NCI-H82 treated with DMSO at 0.1 percent for 48 hours (cell line): ENCODE results near the gene CRNKL1.
A peak's percentile ranks its signal among the peaks of the same experiment; 100 is the strongest.
"Not testable (repeated sequence)": the region's sequence is repeated elsewhere in the genome, so short reads cannot be mapped to it uniquely, and the experiment has no call there.

Experiments
- DNase-seq: peaks from one replicate; lab custom pipeline; 2025; ENCODE audit not compliant: unreplicated experiment; lab: John Stamatoyannopoulos, UW

The CRNKL1 gene

GRCh38 chr20:20010639-20011500 is 41.4 kb downstream of the CRNKL1 start:
- no peak for DNase-seq

- DNase-seq = no peak
These were observed 42.4 kb downstream of the CRNKL1 start for GRCh38 chr20:20009784-20010253.

DNA sequence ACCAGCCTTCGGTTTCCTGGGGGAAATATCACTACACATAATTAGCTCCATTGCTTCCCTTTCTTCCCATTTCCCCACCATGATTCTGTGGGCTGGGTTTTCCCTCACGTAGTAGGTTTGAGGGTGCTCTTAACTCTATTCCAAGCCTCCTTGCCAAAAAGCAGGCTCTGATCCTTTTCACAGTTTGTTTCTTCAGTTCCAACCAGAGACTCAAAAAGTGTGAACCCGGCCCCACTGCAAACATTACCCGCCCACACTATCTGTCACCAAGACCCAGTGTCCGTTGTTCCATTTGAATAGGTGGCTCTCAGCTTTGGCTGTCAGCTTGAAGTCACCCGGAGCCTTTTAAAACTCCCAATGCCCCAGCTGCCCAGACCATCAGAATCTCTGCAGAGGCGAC is 46.9 kb downstream of the CRNKL1 start:
- DNase-seq = no peak

GRCh38 chr20:20003955-20004322 is 48.3 kb downstream of the CRNKL1 start:
- DNase-seq = not testable (repeated sequence)

GRCh38 chr20:20003031-20003954 is 49.0 kb downstream of the CRNKL1 start:
- no peak for DNase-seq

DNA sequence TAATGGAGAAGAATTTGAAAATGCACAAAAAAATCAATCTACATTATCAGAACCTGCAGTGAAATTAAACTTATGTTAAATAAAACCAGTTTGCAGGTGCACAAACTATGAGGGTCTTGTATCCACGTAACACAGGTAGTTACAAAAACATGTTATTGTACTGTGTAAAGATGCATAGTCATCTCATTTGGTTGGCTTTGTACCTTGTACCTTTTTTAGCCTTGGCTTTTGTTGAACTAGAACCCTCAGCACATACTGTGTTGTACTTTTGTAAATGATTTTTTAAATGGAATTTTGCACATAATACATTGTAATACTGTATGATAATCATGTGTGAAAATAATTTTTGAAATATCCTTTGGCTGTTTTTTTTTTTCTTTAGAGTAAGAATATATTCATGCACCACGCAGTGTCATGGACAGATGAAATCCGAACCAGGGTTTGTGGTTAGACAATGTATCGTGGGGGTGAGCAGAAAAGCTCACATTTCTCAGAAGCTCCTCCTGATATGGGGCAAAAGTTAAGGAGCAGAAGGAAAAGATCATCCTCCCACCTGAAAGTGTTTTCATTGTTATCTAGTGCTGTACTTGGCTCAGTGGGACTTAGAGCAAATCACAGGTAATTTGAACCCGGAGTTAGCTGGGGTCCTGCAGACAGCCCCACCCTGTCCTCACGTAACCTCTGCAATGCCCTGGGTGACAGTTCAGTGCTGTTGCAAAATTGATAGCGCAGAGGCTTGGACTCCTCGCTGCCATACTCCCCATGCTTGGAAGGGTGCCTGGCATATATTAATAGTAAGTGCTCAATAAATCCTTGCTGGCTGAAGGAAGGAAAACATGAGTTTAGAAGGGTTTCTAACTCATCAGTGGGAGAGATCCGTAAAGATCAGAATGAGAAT is 49.9 kb downstream of the CRNKL1 start:
- DNase-seq = no peak

DNA sequence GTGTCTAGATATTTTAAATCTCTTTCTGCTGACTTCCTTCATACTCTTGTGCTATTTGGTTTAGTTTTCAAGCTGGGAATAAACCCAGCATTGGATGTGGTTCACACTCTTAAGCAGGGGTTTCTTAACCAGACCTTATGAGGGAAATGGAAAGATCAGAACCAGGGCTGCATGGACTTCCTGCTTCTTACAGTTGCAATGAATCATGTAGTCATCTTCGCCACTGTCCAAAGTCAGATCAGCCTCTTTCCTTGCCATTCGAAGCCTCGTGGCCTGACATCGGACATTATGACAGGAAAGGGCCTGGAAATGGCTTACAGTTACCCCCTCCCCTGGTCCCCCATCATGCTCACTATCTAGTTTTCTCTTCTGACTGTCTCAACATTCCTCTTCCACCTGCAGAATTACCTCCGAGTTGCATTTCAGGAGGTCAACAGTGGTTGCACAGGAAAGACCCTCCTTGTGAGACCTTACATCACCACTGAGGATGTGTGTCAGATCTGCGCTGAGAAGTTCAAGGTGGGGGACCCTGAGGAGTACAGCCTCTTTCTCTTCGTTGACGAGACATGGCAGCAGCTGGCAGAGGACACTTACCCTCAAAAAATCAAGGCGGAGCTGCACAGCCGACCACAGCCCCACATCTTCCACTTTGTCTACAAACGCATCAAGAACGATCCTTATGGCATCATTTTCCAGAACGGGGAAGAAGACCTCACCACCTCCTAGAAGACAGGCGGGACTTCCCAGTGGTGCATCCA is 51.9 kb downstream of the CRNKL1 start:
- no peak for DNase-seq

DNA sequence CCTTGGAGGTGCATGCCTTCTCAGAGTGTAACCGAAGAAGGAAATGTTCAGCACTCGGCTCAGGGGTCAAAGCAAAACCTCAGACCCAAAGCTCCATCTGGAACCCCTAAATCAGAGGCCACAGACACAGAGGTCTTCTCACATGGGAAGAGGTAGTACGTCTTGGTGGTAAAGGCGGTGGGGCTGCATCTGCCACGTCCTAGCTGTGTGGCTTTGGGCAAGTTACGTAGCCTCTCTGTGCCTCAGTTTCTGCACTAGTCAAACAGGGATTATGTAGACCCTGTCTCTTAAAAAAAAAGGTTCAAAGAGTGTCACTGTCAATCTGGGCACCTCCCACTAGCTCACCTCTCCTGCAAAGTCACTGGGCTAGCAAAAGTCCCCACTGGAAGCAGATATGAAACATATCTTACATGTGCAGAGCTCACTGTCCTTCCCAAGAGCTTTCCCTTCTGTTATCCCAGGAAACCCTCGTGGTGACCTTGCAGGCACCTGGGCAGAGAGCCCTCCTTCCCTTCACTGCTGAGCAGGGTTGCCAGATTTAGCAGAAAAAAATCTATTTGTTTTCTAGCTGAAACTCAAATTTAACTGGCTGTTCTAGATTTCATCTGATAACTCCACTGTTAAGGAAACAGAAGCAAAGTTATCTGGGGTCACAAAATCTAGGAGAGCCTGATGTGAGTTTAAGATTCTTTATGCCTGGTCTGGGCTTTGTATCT is 53.1 kb downstream of the CRNKL1 start:
- DNase-seq = no peak

DNA sequence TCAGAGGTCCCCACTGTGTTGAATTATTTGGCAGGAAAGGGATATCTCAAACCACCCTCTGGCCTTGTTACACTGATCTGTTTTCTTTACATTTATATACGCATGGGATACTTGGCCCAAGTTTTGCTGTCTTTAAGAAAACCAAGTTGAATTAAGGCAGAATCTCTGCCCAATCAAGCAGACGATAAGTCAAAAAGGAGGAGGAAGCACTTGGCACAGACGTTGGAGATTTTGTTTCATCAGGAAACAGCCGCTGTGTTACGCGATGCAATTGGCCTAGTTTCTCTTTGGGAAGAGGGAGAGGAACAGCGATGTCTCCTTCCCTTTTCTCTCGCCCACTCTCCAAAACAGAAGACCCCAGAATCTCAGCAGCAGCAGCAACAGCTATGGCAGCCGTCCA is 55.3 kb downstream of the CRNKL1 start:
- DNase-seq = no peak

DNA sequence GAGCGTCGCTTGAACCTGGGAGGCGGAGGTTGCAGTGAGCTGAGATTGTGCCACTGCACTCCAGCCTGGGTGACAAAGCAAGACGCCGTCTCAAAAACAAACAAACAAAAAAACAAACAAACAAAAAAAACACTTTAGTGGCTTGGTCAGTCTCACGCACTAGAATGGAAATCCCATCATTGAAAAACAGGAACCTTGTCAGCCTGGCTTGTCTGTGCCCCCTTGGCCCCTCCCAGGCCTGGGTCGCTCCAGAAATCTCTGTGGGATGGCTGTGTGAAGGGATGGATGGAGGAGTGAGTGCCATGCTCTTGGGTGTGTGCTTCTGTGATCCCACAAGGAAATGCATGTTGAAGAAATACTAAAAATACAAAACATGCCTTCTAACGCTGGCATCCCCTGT is 56.0 kb downstream of the CRNKL1 start:
- no peak for DNase-seq

GRCh38 chr20:19995220-19995863 is 56.9 kb downstream of the CRNKL1 start:
- DNase-seq = peak; percentile 63

GRCh38 chr20:19993958-19994669 is 58.2 kb downstream of the CRNKL1 start:
- DNase-seq = no peak

DNA sequence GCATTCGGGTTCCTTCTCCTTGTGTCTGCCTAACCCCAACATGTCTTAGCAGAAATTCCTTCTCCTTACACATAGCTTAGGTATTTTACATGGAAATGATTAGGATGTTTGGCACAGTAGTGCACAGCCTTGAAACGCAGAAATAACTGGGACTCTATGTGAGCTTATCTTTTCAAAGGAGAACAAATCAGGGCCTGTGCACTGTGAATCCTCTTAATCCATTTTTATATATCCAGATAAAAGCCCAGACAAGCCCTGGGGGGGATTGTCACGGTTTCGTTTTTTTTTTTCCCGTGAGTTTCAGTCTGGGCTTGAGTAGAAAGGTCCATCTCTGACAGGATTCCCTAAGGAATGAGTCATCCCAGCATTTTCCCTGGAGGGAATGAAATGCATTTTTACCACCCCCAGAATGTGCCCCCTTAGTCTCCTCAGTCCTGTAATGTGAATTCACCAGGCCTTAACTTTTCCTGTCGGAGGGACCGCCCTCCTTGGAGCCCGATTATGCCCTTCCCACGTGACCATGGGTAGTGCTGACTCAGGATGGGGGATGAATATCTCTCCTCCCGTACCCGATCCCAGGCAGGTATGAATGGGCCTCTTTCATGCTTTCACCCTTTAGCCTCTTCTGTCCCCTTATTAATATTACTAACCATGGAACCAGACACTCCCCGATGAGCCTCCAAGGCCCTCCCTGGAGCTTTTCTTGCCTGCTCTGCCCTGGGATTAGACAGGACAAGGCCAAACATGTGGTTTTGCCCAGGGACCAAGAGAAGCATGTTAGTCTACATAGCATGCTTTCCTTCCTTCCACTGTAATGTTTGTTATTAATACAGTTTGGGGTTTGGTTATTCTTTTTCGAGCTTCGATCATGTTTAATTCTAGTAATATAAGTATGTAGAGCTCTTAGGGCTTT is 59.0 kb downstream of the CRNKL1 start:
- no peak for DNase-seq

DNA sequence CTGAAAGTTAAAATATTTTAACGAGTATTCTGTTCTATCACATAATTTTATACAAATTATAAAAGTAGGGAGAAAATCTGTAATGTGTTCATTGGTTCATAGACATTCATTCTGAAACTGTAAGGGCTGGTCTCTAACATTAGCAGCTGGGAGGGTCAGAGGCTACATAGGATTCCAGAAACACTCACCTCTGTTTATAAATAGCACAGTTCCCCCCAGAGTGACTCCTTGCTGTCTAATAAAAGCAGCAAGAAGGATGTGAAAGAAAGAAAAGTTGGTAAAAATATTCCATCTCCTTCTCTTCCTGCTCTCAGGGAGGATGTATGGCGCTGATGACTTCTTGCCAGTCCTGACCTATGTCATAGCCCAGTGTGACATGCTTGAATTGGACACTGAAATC is 60.4 kb downstream of the CRNKL1 start:
- DNase-seq = no peak

DNA sequence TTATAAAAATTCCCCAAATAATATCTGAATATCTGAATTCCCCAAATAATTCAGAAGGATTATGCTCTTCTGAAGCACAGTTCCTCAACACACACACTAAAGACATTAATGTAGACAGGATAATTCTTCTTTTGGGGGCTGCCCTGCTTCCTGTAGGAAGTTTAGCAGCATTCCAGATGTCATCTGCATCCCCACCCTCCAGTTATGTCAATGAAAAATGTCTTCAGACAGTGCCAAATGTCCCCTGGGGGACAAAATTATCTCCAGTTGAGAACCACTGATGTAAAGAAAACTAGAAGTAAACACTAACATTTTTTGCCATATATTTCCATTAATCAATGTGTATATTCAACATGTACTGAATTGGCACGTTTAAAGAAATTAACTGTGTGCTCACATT is 61.0 kb downstream of the CRNKL1 start:
- no peak for DNase-seq

GRCh38 chr20:19990850-19991249 is 61.4 kb downstream of the CRNKL1 start:
- DNase-seq = no peak

- no peak for DNase-seq
These were observed 65.2 kb downstream of the CRNKL1 start for GRCh38 chr20:19987046-19987445.
